Left ventricle myocardium inferior (tissue), 1 donor: ENCODE results near the gene ITPR1. TPM values are rescaled to one million over a fixed set of nuclear protein-coding genes. Genes with fewer than 3 reads are reported as not detected.
A peak's percentile ranks its signal among the peaks of the same experiment; 100 is the strongest.

Experiments
- DNase-seq: peaks from one replicate; pipeline ENCODE4 v3.0.0-alpha.2; 2020
- H3K27ac ChIP-seq: fragments of 200-600 bp; replicated peaks from 2 replicates; pipeline ENCODE4 v1.8.0; 2021
- H3K27me3 ChIP-seq: fragments of 200-600 bp; 2 replicates; pipeline ENCODE4 v1.8.0; 2021; ENCODE audit warnings: low read depth
- H3K36me3 ChIP-seq: fragments of 200-600 bp; 2 replicates; pipeline ENCODE4 v1.8.0; 2021
- H3K4me1 ChIP-seq: fragments of 200-600 bp; 2 replicates; pipeline ENCODE4 v1.8.0; 2021
- H3K4me3 ChIP-seq: fragments of 200-600 bp; 2 replicates; pipeline ENCODE4 v1.8.0; 2021; ENCODE audit warnings: mild to moderate bottlenecking, moderate library complexity
- H3K9me3 ChIP-seq: fragments of 200-600 bp; replicated peaks from 2 replicates; pipeline ENCODE4 v1.8.0; 2021
- intact Hi-C: fragments of 100-400 bp; cut with micrococcal nuclease; formaldehyde crosslinking; loops from one replicate; pipeline ENCODE4 v1.11.0; 2022
- total RNA-seq: library from RNA; stranded (reverse); fragmentation: NEBNext Ultra II Directional; extraction: Animal tissue kit (Norgen Biotek cat#: 25700); gene quantifications from one replicate; pipeline ENCODE4 v1.2.1, GENCODE V29; 2021
- TF ChIP-seq, protein P1 (sequence below): fragments of 200-600 bp; IDR thresholded peaks from 2 replicates; pipeline ENCODE4 v1.8.0; 2021; ENCODE audit warnings: antibody characterized with exemption, mild to moderate bottlenecking, borderline replicate concordance
- donor health status: DM: no; HTN: yes; CAD: no; lungs with severe emphysema.

The ITPR1 gene
- total RNA-seq, 1 donor from 2014 or later, result 29.0 TPM

GRCh38 chr3:4828279-4829030 is 335.3 kb downstream of the ITPR1 start:
- intact Hi-C loops, result loop anchor here (5.0 kb wide), 1 partner anchor 154 kb away; no protein-coding TSS in a partner anchor
- Histone ChIP-seq H3K27ac (peak overlapping the region; percentile 86), H3K36me3 (peaks cover 7% of the 10 kb centered on the region), H3K4me3 (no peak overlapping the region), H3K4me1 (peaks cover 55% of the 10 kb centered on the region), H3K27me3 (no peaks in the 10 kb centered on the region), H3K9me3 (no peaks in the 10 kb centered on the region)
- DNase-seq, result peak; percentile 33
- TF ChIP-seq, protein P1, sequence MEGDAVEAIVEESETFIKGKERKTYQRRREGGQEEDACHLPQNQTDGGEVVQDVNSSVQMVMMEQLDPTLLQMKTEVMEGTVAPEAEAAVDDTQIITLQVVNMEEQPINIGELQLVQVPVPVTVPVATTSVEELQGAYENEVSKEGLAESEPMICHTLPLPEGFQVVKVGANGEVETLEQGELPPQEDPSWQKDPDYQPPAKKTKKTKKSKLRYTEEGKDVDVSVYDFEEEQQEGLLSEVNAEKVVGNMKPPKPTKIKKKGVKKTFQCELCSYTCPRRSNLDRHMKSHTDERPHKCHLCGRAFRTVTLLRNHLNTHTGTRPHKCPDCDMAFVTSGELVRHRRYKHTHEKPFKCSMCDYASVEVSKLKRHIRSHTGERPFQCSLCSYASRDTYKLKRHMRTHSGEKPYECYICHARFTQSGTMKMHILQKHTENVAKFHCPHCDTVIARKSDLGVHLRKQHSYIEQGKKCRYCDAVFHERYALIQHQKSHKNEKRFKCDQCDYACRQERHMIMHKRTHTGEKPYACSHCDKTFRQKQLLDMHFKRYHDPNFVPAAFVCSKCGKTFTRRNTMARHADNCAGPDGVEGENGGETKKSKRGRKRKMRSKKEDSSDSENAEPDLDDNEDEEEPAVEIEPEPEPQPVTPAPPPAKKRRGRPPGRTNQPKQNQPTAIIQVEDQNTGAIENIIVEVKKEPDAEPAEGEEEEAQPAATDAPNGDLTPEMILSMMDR, result no peak

GRCh38 chr3:4829031-4829394 is 335.9 kb downstream of the ITPR1 start:
- intact Hi-C loops, result loop anchor here (5.0 kb wide), 1 partner anchor 153 kb away; no protein-coding TSS in a partner anchor
- Histone ChIP-seq H3K4me1 (peaks cover 55% of the 10 kb centered on the region), H3K27ac (peak overlapping the region; percentile 86)

GRCh38 chr3:4830586-4830914 is 337.4 kb downstream of the ITPR1 start:
- Histone ChIP-seq H3K4me1 (peaks cover 46% of the 10 kb centered on the region), H3K27ac (peak overlapping the region; percentile 70), H3K4me3 (no peak overlapping the region), H3K27me3 (no peaks in the 10 kb centered on the region), H3K36me3 (peaks cover 9% of the 10 kb centered on the region), H3K9me3 (no peaks in the 10 kb centered on the region)
- TF ChIP-seq, protein P1, result no peak
- no peak for DNase-seq
- intact Hi-C loops, result no loop called here

More at GRCh38 chr3:4829031-4829394, 335.9 kb downstream of the ITPR1 start:
- peaks cover 9% of the 10 kb centered on the region for H3K36me3 ChIP-seq
- TF ChIP-seq, protein P1, result no peak
- DNase-seq, result no peak
- no peak overlapping the region for H3K4me3 ChIP-seq
- no peaks in the 10 kb centered on the region for H3K27me3 ChIP-seq
- H3K9me3 ChIP-seq, result no peaks in the 10 kb centered on the region

DNA sequence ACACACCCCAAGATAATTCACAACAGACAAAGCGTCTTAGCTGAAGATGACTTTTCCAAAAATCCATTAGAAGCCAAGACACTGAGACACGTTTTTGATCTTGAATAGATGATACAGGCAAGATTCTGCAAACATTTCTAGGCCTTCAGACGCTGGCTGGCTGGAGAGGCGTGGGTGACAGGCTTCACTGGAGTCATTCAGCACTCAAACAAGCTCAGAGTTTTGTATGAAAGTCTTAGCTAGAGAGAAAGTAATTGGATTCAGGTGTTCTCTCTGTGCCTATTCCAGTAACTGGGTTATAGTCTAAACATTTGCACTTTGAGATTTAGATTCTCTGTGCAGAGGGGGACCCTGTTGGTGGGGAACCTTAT is 338.4 kb downstream of the ITPR1 start:
- peak overlapping the region; percentile 10 for H3K4me3 ChIP-seq
- peak overlapping the region; percentile 70 for H3K27ac ChIP-seq
- H3K9me3 ChIP-seq, result no peaks in the 10 kb centered on the region
- TF ChIP-seq, protein P1, result no peak
- H3K36me3 ChIP-seq, result peaks cover 9% of the 10 kb centered on the region
- peaks cover 40% of the 10 kb centered on the region for H3K4me1 ChIP-seq
- no peak for DNase-seq
- no peaks in the 10 kb centered on the region for H3K27me3 ChIP-seq
- intact Hi-C loops, result no loop called here

GRCh38 chr3:4833471-4833870 is 340.3 kb downstream of the ITPR1 start:
- Histone ChIP-seq H3K27me3 (no peaks in the 10 kb centered on the region), H3K9me3 (no peaks in the 10 kb centered on the region), H3K4me1 (peaks cover 21% of the 10 kb centered on the region), H3K36me3 (peaks cover 26% of the 10 kb centered on the region), H3K27ac (peak overlapping the region; percentile 10), H3K4me3 (no peak overlapping the region)
- no peak for DNase-seq
- TF ChIP-seq, protein P1, result no peak
- intact Hi-C loops, result no loop called here
